Non-pigmented ciliary epithelial cell (primary cell): ENCODE data around the gene HIPK2.
"Not testable (repeated sequence)": the region's sequence is repeated elsewhere in the genome, so short reads cannot be mapped to it uniquely, and the experiment has no call there.

Experiments used
- DNase-seq: peaks from one replicate; pipeline ENCODE4 v3.0.0-alpha.2; 2010; ENCODE audit warnings: low read depth

HIPK2 gene

DNA sequence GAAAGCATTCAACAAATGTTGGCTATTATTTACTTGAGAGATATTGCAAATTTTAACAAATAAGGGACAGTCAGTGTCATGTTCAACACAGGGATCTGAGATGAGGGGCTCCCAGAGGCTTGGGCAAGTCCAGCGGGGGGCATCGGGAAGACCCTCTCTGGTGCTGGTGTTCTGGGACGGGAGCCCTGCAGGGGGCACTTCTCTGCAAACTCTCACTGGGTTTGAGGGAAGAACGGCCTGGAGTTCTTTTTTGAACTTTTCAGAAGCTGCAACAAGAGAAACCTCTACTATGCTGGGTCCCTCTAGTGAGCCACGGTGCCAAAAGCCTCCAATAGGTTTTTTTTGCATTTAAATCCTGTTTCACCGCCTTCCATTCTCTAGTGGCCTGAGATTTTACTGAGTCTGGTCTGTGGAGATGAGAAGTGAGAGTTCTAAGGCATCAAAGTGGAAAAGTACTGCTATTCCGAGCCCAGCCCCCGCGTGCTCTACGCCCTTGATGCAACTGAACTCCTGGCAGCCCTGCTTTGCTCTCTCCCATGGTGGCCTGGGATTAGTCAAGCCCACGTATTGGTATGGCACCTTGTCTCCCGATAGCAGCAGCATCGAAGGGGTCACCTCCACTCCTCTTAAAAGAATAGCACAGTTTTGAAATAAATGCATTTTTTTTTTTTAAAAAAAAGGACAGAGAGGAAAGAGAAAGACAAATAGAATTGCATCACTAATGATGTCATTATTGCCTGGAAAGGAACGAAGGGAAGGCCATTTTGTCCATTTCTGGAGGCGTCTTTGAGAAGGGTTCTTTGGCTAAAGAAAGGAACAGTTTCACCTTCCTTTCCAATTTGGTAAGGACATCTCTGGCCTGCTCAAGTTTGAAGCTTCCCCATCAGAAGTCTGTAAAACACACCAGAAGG is 210.8 kb downstream of the HIPK2 start:
- no peak for DNase-seq

- DNase-seq = no peak
These were observed 211.7 kb downstream of the HIPK2 start for GRCh38 chr7:139566075-139566474.

DNA sequence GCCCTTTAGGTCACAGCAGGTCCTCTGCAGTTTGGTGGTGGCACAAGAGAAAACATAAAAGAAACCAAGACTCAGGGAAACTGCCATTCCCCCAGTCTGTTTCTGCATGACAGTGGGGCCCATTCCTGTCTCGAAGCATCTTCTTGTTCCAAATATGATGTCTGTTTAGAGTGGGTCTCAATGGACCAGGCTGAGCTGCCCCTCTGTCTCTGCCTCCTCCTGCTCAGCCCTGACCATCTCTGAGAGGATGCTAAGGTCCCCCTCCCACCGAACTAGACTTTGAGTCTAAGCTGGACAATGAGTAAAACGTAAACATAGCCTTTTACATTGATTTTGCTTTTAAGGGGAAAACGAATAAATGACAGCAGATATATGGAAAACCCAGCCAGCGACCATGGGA is 213.9 kb downstream of the HIPK2 start:
- DNase-seq = no peak

DNA sequence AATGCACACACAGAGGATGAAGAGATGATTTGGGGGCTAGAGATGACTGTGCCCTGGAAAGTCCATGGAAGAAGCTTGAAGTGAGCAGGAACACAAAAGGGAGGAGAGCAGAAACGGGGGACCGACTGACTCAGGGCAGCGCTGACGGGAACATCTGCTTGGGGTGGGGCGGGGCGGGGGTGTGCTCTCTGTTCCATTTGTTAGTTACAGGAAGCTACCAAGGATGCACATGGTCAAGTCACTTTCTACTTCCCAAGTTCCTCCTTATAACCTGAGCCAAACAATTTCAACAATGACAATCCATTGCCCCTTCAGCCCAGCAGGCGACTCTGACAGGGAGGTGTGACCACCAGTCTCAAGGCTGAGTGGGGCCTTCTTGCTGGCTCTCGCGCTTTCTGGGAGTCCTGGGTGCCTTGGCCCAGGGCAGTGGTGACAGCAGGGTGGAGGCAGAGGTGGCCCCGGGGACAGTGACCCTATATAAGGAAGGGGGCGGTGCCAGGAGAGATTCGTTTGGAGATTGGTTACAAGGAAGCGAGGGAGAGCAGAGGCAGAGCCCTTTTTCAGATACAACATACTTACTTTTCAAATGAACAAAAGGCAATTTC is 214.7 kb downstream of the HIPK2 start:
- no peak for DNase-seq

DNA sequence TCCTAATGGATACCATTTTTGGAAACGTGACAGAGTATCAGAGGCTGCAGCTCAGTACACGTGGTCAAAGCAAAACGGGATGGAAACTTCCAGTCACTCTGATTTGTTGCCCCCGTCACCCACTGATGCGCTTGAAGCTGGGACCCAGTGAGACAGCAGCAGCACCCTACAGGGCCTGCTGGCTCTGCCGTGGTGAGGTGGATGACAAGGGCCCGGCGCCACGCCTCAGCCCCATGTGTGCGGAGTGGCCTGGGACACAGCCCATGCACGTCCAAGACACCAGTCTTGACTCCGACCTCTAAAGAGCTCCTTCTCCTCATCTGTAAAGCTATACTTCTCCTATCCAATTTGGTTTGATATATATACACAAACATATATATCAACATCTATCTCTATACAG is 215.3 kb downstream of the HIPK2 start:
- no peak for DNase-seq

DNA sequence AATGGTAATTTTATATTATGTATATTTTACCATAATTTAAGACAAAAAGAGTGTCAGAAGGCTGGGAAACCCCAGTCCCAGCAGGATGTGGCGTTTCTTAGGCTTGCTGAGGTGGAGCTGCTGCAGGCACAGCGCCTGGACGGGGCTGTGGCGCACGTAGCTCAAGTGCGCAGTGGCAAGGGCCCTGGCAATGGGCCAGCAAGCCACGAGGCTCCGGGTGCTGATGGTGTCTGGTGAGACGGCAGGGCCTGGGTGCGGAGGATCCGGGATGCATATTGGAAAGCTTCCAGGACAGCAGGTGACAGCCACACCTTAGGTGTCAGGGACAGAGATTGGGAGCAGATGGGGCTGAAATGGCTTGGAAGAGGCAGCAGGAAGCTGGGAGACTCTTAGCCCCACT is 217.1 kb downstream of the HIPK2 start:
- DNase-seq = no peak

DNA sequence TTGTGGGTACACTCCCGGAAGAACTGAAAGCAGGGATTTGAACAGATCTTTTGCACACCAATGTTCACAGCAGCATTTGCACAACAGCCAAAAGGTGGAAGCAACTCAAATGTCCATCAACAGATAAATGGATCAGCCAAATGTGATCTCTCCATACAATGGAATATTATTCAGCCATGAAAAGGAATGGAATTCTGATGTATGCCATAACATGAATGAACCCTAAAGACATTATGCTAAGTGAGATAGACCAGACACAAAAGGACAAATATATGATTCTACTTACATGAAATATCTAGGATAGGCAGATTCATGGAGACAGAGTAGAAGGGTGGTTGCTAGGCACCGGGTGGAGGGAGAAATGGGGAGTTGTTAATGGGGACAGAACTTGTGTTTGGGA is 217.6 kb downstream of the HIPK2 start:
- DNase-seq = no peak

DNA sequence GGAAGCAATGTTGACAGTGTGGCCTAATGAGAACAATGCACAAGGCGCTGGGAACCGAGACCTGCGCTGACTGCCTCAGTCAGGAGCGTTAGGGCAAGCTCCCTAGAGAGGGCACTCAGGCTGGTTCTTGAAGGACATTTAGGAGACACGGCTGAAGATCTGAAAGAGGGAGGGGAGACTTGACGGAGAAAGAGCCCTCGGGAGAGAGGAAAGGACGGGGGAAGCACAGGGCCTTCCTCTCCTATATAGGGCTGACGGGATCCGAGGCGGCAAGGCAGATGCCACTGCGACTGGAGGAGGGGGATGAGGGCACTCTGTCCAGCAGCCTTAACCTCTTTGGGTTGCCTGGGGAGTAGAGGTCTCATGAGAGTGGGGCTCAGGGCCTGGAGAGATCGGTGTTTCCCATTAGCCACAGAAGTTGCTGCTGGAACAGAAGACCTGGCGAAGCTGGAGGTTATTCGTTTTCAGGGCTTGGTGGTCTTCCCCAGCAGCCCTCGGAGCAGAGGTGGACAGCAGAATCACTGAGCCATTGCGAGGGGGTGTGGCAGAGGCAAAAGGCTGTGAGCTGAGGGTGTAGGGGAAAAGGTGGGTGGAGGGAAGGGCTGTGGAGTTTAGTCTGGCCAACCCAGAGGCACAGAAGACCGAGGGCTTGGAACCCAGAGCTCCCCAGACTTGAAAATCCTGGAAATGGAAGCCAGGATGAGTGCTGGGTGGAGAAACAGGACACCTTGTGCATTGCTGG is 218.3 kb downstream of the HIPK2 start:
- DNase-seq = no peak

GRCh38 chr7:139557857-139558581 is 219.8 kb downstream of the HIPK2 start:
- DNase-seq = no peak

- DNase-seq = not testable (repeated sequence)
These were observed 223.7 kb downstream of the HIPK2 start for GRCh38 chr7:139553991-139554700.

- DNase-seq = no peak
These were observed 229.3 kb downstream of the HIPK2 start for GRCh38 chr7:139548302-139549028.

DNA sequence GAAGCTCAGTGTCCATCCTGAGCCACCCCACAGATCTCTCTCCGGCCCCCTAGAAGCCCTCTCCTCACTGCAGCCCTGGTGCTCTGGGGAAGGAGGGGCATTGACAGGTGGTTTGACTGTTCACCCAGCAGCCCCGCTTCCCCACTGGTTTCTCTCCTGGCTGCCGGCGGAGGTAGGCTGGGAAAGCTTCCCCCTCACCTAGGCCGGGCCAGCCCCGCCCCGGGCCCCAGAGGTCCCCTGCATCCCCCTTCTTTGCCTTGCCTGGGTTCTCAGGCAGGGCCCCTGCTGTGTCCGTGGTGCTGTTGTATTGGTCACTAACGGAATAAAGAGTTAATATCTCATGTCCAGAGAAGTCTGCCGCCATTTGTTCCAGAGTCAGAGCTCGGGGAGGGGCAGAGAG is 233.2 kb downstream of the HIPK2 start:
- no peak for DNase-seq

DNA sequence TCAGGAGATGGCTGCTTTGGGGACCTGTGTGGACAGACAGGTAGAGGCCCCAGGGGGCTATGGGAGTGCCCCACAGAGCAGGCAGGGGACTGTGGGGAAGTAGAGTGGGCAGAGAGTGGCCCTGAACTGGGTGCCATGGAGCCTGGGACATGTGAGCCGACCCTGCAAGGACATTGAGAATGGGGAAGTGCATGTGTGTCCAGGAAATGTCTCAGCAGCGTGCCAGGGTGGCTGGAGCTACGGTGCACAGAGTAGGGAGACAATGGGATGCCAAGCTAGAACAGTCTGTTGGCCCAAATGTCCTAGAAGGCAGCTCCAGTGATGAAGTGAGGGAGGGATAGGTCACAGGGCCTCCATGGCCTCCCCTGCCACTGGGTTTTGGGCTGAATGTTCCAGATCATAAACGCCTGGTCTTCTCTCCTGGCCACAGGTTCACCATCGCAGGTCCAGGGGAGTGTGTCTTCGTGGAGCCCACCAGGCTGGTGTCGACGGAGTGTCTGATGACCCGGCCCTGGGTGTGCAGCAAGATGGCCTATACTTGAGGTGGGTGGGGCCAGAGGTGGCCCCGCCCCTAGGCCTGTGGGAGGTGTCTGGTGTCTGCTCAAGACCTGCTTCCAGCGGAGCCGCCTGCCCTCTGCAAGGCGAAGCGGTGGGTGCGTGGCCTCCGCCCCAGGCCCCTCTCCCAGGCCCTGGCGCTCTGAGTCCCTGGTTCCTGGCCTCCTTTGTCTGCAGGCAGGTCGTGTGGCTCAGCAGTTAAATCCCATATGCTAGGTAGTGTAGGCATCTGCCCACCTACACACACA is 233.8 kb downstream of the HIPK2 start:
- no peak for DNase-seq

DNA sequence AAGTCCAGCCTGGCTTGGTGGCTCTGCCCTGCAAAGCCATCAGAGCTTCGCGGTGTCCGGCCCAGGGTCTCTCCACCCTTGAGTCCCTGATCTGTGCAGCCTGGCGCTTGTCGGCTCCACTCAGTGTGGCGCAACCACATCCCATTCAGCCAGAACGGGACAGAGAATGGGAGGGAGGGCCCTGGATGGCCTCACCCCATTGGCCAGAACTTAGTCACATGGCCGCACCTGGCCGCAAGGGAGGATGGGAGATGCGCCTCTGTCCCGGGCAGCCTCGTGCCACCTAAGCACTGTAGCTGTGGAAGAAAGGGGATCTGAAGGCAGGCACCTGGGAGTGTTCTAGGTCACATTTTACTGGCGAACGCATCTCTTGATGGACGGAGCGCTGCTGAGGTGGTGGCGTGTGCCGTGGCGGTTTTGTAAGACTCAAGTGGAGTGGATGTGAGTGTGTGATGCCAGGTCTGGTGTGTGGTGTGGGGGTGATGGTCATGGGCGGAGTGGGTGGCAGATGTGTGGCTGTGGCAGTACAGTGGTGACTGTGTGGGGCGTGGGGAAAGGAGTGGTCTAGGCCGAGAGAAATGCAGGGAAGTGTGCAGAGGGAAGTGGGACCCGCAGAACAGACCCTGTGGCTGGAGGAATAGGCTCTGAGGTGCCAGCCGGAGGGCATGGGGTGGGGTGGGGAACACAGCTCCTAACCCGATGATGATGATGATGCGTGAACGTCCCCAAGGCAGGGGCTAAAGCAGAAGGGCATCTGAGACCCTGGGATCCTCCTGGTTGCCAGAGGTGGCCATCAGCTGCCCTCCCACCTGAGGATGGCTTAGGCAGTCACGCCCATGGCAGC is 235.3 kb downstream of the HIPK2 start:
- DNase-seq = no peak

DNA sequence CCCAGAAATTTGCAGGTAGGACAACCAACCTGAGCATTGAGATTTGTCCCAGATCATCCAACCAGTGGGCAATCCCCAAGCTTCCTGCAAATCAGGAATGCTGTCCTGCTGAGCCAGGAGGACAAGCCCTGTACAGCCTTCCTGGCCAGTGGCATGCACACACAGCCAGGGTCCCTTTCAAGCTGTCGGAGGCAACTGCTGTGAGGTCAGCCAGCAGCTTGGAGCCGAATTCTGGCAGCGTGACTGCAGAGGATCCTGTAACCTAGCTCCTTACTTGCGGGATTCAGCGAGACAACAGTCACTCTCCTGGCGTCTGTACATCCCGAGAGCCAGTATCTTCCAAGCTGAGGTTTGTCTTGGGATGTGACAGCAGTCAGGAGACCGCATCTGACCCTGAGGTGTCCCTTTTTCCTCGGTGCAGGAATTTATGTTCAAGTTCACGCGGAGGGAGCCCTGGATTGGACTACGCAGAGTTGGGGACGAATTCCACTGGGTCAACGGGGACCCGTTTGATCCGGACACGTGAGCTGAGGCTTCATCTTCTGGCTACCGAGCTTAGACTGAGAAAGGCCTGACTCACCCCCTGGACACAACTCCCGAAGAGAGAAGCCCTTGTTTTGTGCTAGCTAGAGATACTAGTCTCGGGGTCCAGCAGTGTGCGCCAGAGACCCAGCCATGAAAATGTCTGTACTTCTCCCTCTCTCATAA is 236.0 kb downstream of the HIPK2 start:
- no peak for DNase-seq

DNA sequence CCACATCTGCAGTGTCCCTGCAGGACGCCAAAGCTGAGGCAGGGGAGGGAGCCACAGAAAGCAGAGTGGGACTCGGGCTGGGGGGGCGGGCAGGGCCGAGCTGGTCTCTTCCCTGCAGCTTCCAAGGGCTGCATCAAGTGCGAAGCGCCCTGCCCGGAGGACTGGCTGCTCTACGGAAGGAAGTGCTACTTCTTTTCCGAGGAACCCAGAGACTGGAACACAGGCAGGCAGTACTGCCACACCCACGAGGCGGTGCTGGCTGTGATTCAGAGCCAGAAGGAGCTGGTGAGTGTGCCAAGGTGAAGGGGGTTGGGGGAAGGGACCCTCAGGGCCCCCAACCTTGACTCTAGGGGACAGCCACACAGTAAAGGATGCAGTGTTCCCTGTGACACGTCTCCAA is 237.6 kb downstream of the HIPK2 start:
- DNase-seq = no peak

- DNase-seq = no peak
These were observed 238.7 kb downstream of the HIPK2 start for GRCh38 chr7:139538881-139539635.

DNA sequence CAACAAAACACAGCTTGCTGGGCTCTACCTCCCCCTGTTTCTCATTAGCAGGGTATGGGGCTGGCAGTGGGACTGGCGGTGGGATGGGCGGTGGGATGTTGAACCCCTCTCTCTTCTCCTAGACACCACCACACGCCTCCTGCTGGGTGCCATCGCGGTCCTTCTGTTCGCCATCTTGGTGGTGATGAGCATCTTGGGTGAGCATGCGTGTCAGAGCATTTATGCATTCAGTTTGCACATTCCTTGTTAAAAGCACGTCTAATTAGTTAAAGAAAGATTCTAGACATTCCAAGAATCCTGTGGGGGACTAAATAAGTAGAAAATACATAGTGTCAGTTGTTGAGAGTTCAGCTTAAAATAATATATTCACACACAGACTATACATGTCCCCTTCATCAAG is 241.6 kb downstream of the HIPK2 start:
- DNase-seq = no peak
